Measurements from ENCODE around the gene UBE2D2.
"Not testable (repeated sequence)": the region's sequence is repeated elsewhere in the genome, so short reads cannot be mapped to it uniquely, and the experiment has no call there.

The UBE2D2 gene

DNA sequence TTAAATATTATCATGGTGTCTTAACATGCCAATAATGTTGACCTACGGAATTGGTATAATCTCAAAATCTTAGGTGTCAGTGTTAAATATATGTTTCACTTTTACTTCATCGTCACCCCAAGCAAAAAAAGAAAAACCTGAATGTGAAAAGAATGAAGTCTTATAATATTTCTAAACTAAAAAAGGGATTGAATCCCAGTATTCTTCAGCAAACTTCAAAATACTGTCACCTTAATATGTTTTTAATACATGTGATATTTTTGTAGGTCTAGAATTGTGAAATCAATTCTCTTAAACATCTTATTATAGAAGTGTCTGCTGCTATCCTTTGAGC, 14.1 kb downstream of the UBE2D2 start:
- no peak overlapping the region for H3K9ac ChIP-seq (ENCODE audit: low read depth, low read length)
- no peaks in the 10 kb centered on the region for H3K4me1 ChIP-seq (ENCODE audit: control insufficient read depth, insufficient read depth, low read length)
- no peak overlapping the region for H3K4me3 ChIP-seq (ENCODE audit: low read depth, low read length)
- H3K9me3 ChIP-seq (ENCODE audit: control insufficient read depth, insufficient read depth, low read length) = no peaks in the 10 kb centered on the region
- H3K27me3 ChIP-seq (ENCODE audit: control insufficient read depth, insufficient read depth, low read length) = no peaks in the 10 kb centered on the region
- peaks cover 3% of the 10 kb centered on the region for H3K36me3 ChIP-seq (ENCODE audit: control insufficient read depth, insufficient read depth, low read length)

GRCh38 chr5:139575751-139576150, 14.6 kb downstream of the UBE2D2 start:
- H3K9ac ChIP-seq (ENCODE audit: low read depth, low read length) = no peak overlapping the region
- H3K27me3 ChIP-seq (ENCODE audit: control insufficient read depth, insufficient read depth, low read length) = no peaks in the 10 kb centered on the region
- no peak overlapping the region for H3K4me3 ChIP-seq (ENCODE audit: low read depth, low read length)
- H3K36me3 ChIP-seq (ENCODE audit: control insufficient read depth, insufficient read depth, low read length) = peaks cover 3% of the 10 kb centered on the region
- no peaks in the 10 kb centered on the region for H3K9me3 ChIP-seq (ENCODE audit: control insufficient read depth, insufficient read depth, low read length)
- H3K4me1 ChIP-seq (ENCODE audit: control insufficient read depth, insufficient read depth, low read length) = no peaks in the 10 kb centered on the region

- Histone ChIP-seq H3K27me3 (ENCODE audit: control insufficient read depth, insufficient read depth, low read length) (no peaks in the 10 kb centered on the region), H3K9me3 (ENCODE audit: control insufficient read depth, insufficient read depth, low read length) (no peaks in the 10 kb centered on the region), H3K4me3 (ENCODE audit: low read depth, low read length) (no peak overlapping the region), H3K9ac (ENCODE audit: low read depth, low read length) (no peak overlapping the region), H3K36me3 (ENCODE audit: control insufficient read depth, insufficient read depth, low read length) (peaks cover 7% of the 10 kb centered on the region), H3K4me1 (ENCODE audit: control insufficient read depth, insufficient read depth, low read length) (no peaks in the 10 kb centered on the region)
Measured at GRCh38 chr5:139577689-139578290, 16.7 kb downstream of the UBE2D2 start.

- no peak overlapping the region for H3K9ac ChIP-seq (ENCODE audit: low read depth, low read length)
- no peaks in the 10 kb centered on the region for H3K9me3 ChIP-seq (ENCODE audit: control insufficient read depth, insufficient read depth, low read length)
- H3K4me3 ChIP-seq (ENCODE audit: low read depth, low read length) = no peak overlapping the region
- no peaks in the 10 kb centered on the region for H3K27me3 ChIP-seq (ENCODE audit: control insufficient read depth, insufficient read depth, low read length)
- peaks cover 7% of the 10 kb centered on the region for H3K36me3 ChIP-seq (ENCODE audit: control insufficient read depth, insufficient read depth, low read length)
- H3K4me1 ChIP-seq (ENCODE audit: control insufficient read depth, insufficient read depth, low read length) = no peaks in the 10 kb centered on the region
Measured at GRCh38 chr5:139578325-139578724, 17.2 kb downstream of the UBE2D2 start.

- not testable (repeated sequence) for H3K4me1 ChIP-seq (ENCODE audit: control insufficient read depth, insufficient read depth, low read length); H3K36me3 ChIP-seq (ENCODE audit: control insufficient read depth, insufficient read depth, low read length); H3K4me3 ChIP-seq (ENCODE audit: low read depth, low read length); H3K9ac ChIP-seq (ENCODE audit: low read depth, low read length); H3K9me3 ChIP-seq (ENCODE audit: control insufficient read depth, insufficient read depth, low read length); H3K27me3 ChIP-seq (ENCODE audit: control insufficient read depth, insufficient read depth, low read length)
Measured at GRCh38 chr5:139582181-139582580, 21.0 kb downstream of the UBE2D2 start.

GRCh38 chr5:139584137-139584536, 23.0 kb downstream of the UBE2D2 start:
- Histone ChIP-seq H3K27me3 (ENCODE audit: control insufficient read depth, insufficient read depth, low read length) (no peaks in the 10 kb centered on the region), H3K4me1 (ENCODE audit: control insufficient read depth, insufficient read depth, low read length) (no peaks in the 10 kb centered on the region), H3K36me3 (ENCODE audit: control insufficient read depth, insufficient read depth, low read length) (peaks cover 6% of the 10 kb centered on the region), H3K9ac (ENCODE audit: low read depth, low read length) (no peak overlapping the region), H3K4me3 (ENCODE audit: low read depth, low read length) (no peak overlapping the region), H3K9me3 (ENCODE audit: control insufficient read depth, insufficient read depth, low read length) (no peaks in the 10 kb centered on the region)

GRCh38 chr5:139588116-139588515, 27.0 kb downstream of the UBE2D2 start:
- H3K9ac ChIP-seq (ENCODE audit: low read depth, low read length); H3K36me3 ChIP-seq (ENCODE audit: control insufficient read depth, insufficient read depth, low read length); H3K9me3 ChIP-seq (ENCODE audit: control insufficient read depth, insufficient read depth, low read length); H3K4me3 ChIP-seq (ENCODE audit: low read depth, low read length); H3K4me1 ChIP-seq (ENCODE audit: control insufficient read depth, insufficient read depth, low read length); H3K27me3 ChIP-seq (ENCODE audit: control insufficient read depth, insufficient read depth, low read length): not testable (repeated sequence)

DNA sequence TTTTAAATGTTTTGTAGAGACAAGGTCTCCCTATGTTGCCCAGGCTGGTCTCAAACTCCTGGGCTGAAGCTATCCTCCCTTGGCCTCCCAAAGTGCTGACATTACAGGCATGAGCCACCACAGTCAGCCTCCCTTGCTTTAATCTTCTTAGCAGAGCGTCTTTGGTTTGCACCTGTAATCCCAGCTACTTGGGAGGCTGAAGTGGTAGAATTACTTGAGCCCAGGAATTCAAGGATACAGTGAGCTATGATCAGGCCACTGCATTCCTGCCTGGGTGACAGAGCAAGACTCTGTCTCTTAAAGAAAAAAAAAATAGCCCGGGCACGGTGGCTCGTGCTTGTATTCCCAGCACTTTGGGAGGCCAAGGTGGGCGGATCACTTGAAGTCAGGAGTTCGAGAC, 27.8 kb downstream of the UBE2D2 start:
- Histone ChIP-seq H3K9me3 (ENCODE audit: control insufficient read depth, insufficient read depth, low read length) (no peaks in the 10 kb centered on the region), H3K4me1 (ENCODE audit: control insufficient read depth, insufficient read depth, low read length) (peaks cover 6% of the 10 kb centered on the region), H3K36me3 (ENCODE audit: control insufficient read depth, insufficient read depth, low read length) (peaks cover 2% of the 10 kb centered on the region), H3K27me3 (ENCODE audit: control insufficient read depth, insufficient read depth, low read length) (no peaks in the 10 kb centered on the region), H3K9ac (ENCODE audit: low read depth, low read length) (no peak overlapping the region), H3K4me3 (ENCODE audit: low read depth, low read length) (no peak overlapping the region)

DNA sequence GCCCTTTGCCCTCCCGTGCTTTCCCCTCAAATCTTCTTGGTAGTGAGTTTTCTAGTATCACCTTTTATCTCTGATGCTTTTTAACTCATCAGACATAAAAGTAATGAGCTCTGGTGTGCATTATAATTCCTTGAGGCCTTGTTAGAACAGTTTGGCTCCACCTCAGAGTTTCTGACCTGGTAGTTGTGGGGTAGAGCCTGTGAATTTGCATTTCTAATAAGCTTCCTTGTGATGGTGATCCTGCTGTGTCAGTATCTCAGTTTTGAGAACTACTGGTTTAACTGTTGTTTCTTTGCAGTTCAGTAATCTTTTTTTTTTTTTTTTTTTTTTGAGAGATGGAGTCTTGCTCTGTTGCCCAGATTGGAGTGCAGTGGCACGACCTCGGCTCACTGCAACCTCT, 31.1 kb downstream of the UBE2D2 start:
- Histone ChIP-seq H3K9ac (ENCODE audit: low read depth, low read length) (no peak overlapping the region), H3K36me3 (ENCODE audit: control insufficient read depth, insufficient read depth, low read length) (no peaks in the 10 kb centered on the region), H3K9me3 (ENCODE audit: control insufficient read depth, insufficient read depth, low read length) (no peaks in the 10 kb centered on the region), H3K27me3 (ENCODE audit: control insufficient read depth, insufficient read depth, low read length) (no peaks in the 10 kb centered on the region), H3K4me3 (ENCODE audit: low read depth, low read length) (no peak overlapping the region), H3K4me1 (ENCODE audit: control insufficient read depth, insufficient read depth, low read length) (peaks cover 6% of the 10 kb centered on the region)

GRCh38 chr5:139593076-139593475, 31.9 kb downstream of the UBE2D2 start:
- not testable (repeated sequence) for H3K4me1 ChIP-seq (ENCODE audit: control insufficient read depth, insufficient read depth, low read length); H3K9ac ChIP-seq (ENCODE audit: low read depth, low read length); H3K9me3 ChIP-seq (ENCODE audit: control insufficient read depth, insufficient read depth, low read length); H3K36me3 ChIP-seq (ENCODE audit: control insufficient read depth, insufficient read depth, low read length); H3K27me3 ChIP-seq (ENCODE audit: control insufficient read depth, insufficient read depth, low read length); H3K4me3 ChIP-seq (ENCODE audit: low read depth, low read length)

DNA sequence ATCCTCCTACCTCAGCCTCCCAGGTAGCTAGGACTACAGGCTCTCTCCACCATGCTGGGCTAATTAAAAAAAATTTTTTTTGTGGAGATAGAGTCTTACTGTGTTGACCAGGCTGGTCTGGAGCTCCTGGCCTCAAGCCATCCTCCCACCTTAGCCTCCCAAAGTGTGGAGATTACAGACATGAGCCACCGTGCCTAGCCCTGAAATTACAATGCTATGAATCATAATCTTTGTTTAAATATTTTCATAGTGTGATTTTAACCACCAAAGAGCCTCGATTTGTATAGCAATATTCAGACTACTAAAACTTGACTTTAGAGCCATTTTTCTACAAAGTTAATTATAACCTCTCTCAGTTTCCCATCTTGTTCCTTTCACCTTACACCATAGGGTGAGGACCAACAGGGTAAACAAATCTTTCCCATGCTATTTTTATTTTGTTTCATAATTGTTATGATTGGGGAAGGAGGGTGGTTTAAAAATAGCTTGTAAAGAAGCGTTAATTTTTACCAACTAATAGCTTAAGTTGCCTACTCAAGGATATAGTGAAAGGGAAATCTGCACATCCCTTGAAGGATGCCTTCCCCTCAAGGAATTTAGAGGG, 32.7 kb downstream of the UBE2D2 start:
- H3K4me1 ChIP-seq (ENCODE audit: control insufficient read depth, insufficient read depth, low read length) = peaks cover 6% of the 10 kb centered on the region
- H3K9me3 ChIP-seq (ENCODE audit: control insufficient read depth, insufficient read depth, low read length) = no peaks in the 10 kb centered on the region
- no peak overlapping the region for H3K4me3 ChIP-seq (ENCODE audit: low read depth, low read length)
- no peaks in the 10 kb centered on the region for H3K36me3 ChIP-seq (ENCODE audit: control insufficient read depth, insufficient read depth, low read length)
- no peaks in the 10 kb centered on the region for H3K27me3 ChIP-seq (ENCODE audit: control insufficient read depth, insufficient read depth, low read length)
- no peak overlapping the region for H3K9ac ChIP-seq (ENCODE audit: low read depth, low read length)

DNA sequence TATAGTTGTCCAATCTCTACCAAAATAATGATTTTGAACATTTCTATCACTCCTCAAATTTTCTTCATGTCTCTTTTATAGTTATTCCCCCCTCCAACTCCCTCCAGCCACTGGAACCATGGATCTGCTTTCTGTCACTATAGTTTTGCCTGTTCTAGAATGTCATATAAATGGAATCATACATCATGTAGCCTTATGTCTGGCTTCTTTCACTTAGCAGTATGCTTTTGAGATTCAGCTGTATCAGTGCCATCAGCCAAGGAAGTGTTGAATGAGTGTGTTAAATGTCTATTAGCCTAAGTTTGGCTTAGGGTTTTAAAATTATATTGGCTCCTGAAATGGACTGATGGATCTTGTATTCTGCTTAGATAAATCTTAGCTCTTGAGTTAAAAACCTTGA, 36.0 kb downstream of the UBE2D2 start:
- H3K27me3 ChIP-seq (ENCODE audit: control insufficient read depth, insufficient read depth, low read length) = no peaks in the 10 kb centered on the region
- H3K9me3 ChIP-seq (ENCODE audit: control insufficient read depth, insufficient read depth, low read length) = no peaks in the 10 kb centered on the region
- H3K4me1 ChIP-seq (ENCODE audit: control insufficient read depth, insufficient read depth, low read length) = peaks cover 1% of the 10 kb centered on the region
- H3K4me3 ChIP-seq (ENCODE audit: low read depth, low read length) = no peak overlapping the region
- H3K36me3 ChIP-seq (ENCODE audit: control insufficient read depth, insufficient read depth, low read length) = peaks cover 6% of the 10 kb centered on the region
- no peak overlapping the region for H3K9ac ChIP-seq (ENCODE audit: low read depth, low read length)
